Calu3 (cell line): ENCODE data around the gene AOAH. TPM values are rescaled to one million over a fixed set of nuclear protein-coding genes. Genes with fewer than 3 reads are reported as not detected.

Source experiments
- BruUV-seq: library from RNA; stranded (reverse); fragments of 400-500 nt; replicated peaks from 2 replicates; lab custom pipeline; 2021; lab: Mats Ljungman, UMichigan
- CTCF ChIA-PET: fragments of 300-600 bp; sonication (Branson Sonifier 250); formaldehyde crosslinking; loops from one replicate; lab custom pipeline; 2022; ENCODE audit warnings: antibody characterized with exemption; lab: Charles Lee
- DNase-seq: peaks from one replicate; pipeline ENCODE4 v3.0.0; 2022
- H3K27ac Mint-ChIP-seq: one replicate; pipeline ENCODE4 v1.8.0; 2022; ENCODE audit warnings: mixed read lengths; ENCODE audit not compliant: unreplicated experiment
- H3K27me3 Mint-ChIP-seq: one replicate; pipeline ENCODE4 v1.8.0; 2022; ENCODE audit warnings: mixed read lengths; ENCODE audit not compliant: unreplicated experiment
- H3K36me3 Mint-ChIP-seq: one replicate; pipeline ENCODE4 v1.8.0; 2022; ENCODE audit warnings: mild to moderate bottlenecking, moderate library complexity, mixed read lengths; ENCODE audit not compliant: insufficient read depth, unreplicated experiment
- H3K4me1 Mint-ChIP-seq: one replicate; pipeline ENCODE4 v1.8.0; 2022; ENCODE audit warnings: mild to moderate bottlenecking, low read depth, mixed read lengths; ENCODE audit not compliant: unreplicated experiment
- H3K4me3 Mint-ChIP-seq: one replicate; pipeline ENCODE4 v1.8.0; 2022; ENCODE audit warnings: mild to moderate bottlenecking, low read depth, moderate library complexity, mixed read lengths; ENCODE audit not compliant: unreplicated experiment
- H3K9me3 Mint-ChIP-seq: one replicate; pipeline ENCODE4 v1.8.0; 2022; ENCODE audit warnings: low read depth, mixed read lengths; ENCODE audit not compliant: unreplicated experiment
- intact Hi-C: fragments of 100-400 bp; cut with micrococcal nuclease; formaldehyde crosslinking; loops from one replicate; pipeline ENCODE4 v1.10.0; 2022; ENCODE audit not compliant: unreplicated experiment
- total RNA-seq: library from RNA; stranded (reverse); gene quantifications from 2 replicates; pipeline ENCODE4 v1.2.3, GENCODE V29; 2022
- TF ChIP-seq, protein P1 (sequence below): fragments of 200-600 bp; IDR thresholded peaks from one replicate; pipeline ENCODE4 v1.8.0; 2022; ENCODE audit warnings: antibody characterized with exemption; ENCODE audit not compliant: unreplicated experiment

The AOAH gene
- total RNA-seq, 1 experiment from 2014 or later = not detected

DNA sequence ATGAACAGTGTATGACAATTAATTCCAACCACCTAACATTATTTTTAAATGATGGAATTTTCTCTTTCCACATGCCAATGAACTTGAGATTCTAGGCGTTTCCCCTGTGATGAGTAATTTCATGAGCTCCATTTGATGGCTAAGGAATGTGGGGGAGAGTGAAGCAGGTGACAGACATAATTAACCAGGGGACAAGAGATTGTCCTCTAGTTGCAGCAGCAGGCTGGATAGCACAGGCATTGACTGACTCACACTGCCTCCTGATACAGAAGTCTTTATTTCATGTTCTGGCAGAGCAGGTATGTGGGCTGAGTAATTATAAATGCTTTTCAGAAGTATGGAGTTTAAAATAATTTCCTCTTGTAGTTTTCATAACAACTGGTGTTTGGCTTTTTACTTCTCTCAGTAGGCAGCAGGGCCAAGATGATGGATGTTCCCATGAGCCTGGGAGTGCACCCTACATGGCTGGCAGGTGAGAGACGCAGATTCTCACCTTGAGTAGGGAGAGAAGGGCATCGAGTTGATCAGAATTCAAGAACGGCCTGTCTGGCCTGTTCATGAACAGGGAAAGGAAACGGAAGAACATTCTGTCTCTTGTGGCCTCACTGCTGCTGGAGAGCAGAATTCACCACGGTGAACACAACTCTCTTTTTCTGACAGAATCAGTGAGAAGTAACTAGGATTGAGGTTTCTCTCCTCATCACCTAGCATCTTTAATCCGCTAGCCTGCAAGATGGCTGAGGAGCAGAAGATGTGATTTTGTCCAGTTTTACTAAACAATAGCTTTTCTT is 118.8 kb downstream of the AOAH start:
- Mint-ChIP-seq H3K27ac (no peak overlapping the region), H3K9me3 (no peaks in the 10 kb centered on the region), H3K36me3 (no peaks in the 10 kb centered on the region), H3K4me1 (peaks cover 34% of the 10 kb centered on the region), H3K4me3 (no peak overlapping the region), H3K27me3 (peaks cover 34% of the 10 kb centered on the region)
- CTCF ChIA-PET = interaction anchor here (0.6 to 1.1 kb wide), 5 partner anchors 13 to 124 kb away, joined by 3 read pairs; no protein-coding TSS in a partner anchor
- intact Hi-C loops = loop anchor here (2.0 kb wide), 1 partner anchor 17 kb away; no protein-coding TSS in a partner anchor
- no TSS peak for BruUV-seq
- TF ChIP-seq, protein P1, sequence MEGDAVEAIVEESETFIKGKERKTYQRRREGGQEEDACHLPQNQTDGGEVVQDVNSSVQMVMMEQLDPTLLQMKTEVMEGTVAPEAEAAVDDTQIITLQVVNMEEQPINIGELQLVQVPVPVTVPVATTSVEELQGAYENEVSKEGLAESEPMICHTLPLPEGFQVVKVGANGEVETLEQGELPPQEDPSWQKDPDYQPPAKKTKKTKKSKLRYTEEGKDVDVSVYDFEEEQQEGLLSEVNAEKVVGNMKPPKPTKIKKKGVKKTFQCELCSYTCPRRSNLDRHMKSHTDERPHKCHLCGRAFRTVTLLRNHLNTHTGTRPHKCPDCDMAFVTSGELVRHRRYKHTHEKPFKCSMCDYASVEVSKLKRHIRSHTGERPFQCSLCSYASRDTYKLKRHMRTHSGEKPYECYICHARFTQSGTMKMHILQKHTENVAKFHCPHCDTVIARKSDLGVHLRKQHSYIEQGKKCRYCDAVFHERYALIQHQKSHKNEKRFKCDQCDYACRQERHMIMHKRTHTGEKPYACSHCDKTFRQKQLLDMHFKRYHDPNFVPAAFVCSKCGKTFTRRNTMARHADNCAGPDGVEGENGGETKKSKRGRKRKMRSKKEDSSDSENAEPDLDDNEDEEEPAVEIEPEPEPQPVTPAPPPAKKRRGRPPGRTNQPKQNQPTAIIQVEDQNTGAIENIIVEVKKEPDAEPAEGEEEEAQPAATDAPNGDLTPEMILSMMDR = no peak
- peak; percentile 24 for DNase-seq

- Mint-ChIP-seq H3K27ac (no peak overlapping the region), H3K9me3 (no peaks in the 10 kb centered on the region), H3K4me3 (no peak overlapping the region), H3K36me3 (no peaks in the 10 kb centered on the region), H3K4me1 (peaks cover 39% of the 10 kb centered on the region), H3K27me3 (peaks cover 34% of the 10 kb centered on the region)
- TF ChIP-seq, protein P1 = no peak
- CTCF ChIA-PET = interaction anchor here (0.6 to 1.1 kb wide), 4 partner anchors 14 to 123 kb away, joined by 3 read pairs; no protein-coding TSS in a partner anchor
- no TSS peak for BruUV-seq
- DNase-seq = no peak
- intact Hi-C loops = loop anchor here (2.0 to 5.0 kb wide), 2 partner anchors 18 to 62 kb away; no protein-coding TSS in a partner anchor
These were observed 119.5 kb downstream of the AOAH start for GRCh38 chr7:36604806-36605205.

DNA sequence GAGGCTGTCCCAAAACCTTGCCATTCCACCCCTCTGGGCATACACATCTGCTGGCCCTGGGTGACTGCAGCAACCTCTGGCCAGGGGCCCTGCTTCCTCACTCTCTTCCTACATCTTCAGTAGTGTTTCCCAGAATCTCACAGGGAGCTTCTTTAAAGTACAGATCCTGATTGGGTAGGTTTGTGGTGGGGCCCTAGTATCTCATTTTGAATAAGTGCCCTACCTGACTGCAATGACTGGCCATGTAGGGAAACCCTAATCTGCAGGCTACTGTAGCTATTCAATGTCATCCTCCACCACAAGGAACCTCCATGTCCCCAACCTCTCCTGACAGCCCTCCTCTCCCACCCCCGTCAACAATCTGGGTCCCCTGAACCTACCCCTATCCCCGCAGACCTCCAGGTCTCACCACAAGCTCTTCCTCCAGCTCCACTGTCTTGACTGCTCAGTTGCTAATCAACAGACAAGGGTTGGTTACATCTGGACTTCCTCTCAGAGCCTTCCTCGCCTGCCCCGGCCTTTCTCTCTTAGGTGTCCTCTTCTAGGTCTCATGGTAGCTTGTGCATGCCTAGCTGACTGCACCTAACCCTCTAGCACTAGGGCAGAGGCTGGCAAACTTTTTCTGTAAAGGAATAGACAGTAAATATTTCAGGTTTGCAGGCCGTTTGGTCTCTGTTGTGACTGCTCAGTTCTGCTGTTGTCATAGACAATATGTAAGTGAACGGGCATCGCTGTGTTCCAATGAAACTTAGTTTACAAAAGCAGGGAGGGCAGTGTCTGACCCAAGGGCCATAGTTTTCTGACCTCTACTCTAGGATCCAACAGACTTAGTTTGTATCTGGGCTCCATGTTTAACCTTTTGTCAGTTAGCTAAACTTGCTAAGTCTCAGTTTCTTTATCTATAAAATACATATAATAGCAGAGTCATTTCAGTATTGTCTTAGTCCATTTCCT is 121.1 kb downstream of the AOAH start:
- H3K9me3 Mint-ChIP-seq = no peaks in the 10 kb centered on the region
- no peak for DNase-seq
- H3K27me3 Mint-ChIP-seq = peaks cover 23% of the 10 kb centered on the region
- no peaks in the 10 kb centered on the region for H3K36me3 Mint-ChIP-seq
- CTCF ChIA-PET = no interaction called here
- intact Hi-C loops = loop anchor here (5.0 kb wide), 1 partner anchor 64 kb away; no protein-coding TSS in a partner anchor
- BruUV-seq = no TSS peak
- no peak overlapping the region for H3K27ac Mint-ChIP-seq
- peaks cover 39% of the 10 kb centered on the region for H3K4me1 Mint-ChIP-seq
- TF ChIP-seq, protein P1 = no peak
- no peak overlapping the region for H3K4me3 Mint-ChIP-seq

- no TSS peak for BruUV-seq
These were observed 121.8 kb downstream of the AOAH start for GRCh38 chr7:36602511-36602910.

More at GRCh38 chr7:36602511-36602910, 121.8 kb downstream of the AOAH start:
- TF ChIP-seq, protein P1 = no peak
- DNase-seq = no peak
- intact Hi-C loops = loop anchor here (5.0 kb wide), 1 partner anchor 65 kb away; no protein-coding TSS in a partner anchor
- Mint-ChIP-seq H3K4me1 (peaks cover 39% of the 10 kb centered on the region), H3K4me3 (no peak overlapping the region), H3K27me3 (peaks cover 16% of the 10 kb centered on the region), H3K9me3 (no peaks in the 10 kb centered on the region), H3K27ac (no peak overlapping the region), H3K36me3 (no peaks in the 10 kb centered on the region)
- CTCF ChIA-PET = no interaction called here
